B cell (primary cell): Measurements from ENCODE around the gene MVB12A. TPM values are rescaled to one million over a fixed set of nuclear protein-coding genes. Genes with fewer than 3 reads are reported as not detected.

Source experiments
- ATAC-seq: fragments of 200-7000 bp; cut with Tn5 transposase; one replicate; pipeline ENCODE4 v1.10.0; 2021; ENCODE audit warnings: low read depth, mild to moderate bottlenecking, moderate number of reproducible peaks, moderate library complexity
- CTCF ChIA-PET: fragments of 350-600 bp; sonication (Branson Sonifier 250); formaldehyde crosslinking; loops from one replicate; lab custom pipeline; 2021; ENCODE audit warnings: antibody characterized with exemption, inconsistent platforms; lab: Charles Lee
- POLR2A ChIA-PET: fragments of 350-600 bp; sonication (Branson Sonifier 250); formaldehyde crosslinking; loops from one replicate; lab custom pipeline; 2021; ENCODE audit warnings: antibody characterized with exemption; lab: Charles Lee
- DNase-seq: peaks from one replicate; pipeline ENCODE4 v3.0.0; 2013
- H2AFZ ChIP-seq: 2 replicates; pipeline ENCODE4 v1.6.1; 2012; ENCODE audit warnings: mild to moderate bottlenecking, low read depth, low read length; ENCODE audit not compliant: insufficient read depth, poor library complexity, severe bottlenecking
- H3K27ac ChIP-seq, 2 donors: 1 replicate in 1 of 2; 2 replicates in 1 of 2; pipeline ENCODE4 v1.5.1; 2012 to 2013; ENCODE audit warnings: low read length in 2 of 2, mild to moderate bottlenecking in 2 of 2, moderate library complexity in 1 of 2
- H3K27me3 ChIP-seq, 4 experiments: fragments of 200-600 bp in 1 of 4; sonication (generic) in 1 of 4; replicated peaks in 1 of 4; 1 replicate in 2 of 4; 2 replicates in 2 of 4; pipeline versions ENCODE4 v1.6.1 to v1.7.0; 2013 to 2016; ENCODE audit warnings: low read length in 3 of 4, mild to moderate bottlenecking in 2 of 4, mixed read lengths in 1 of 4, moderate library complexity in 1 of 4; ENCODE audit not compliant: insufficient read depth in 4 of 4, control insufficient read depth in 3 of 4; ENCODE audit errors: control extremely low read depth in 1 of 4
- H3K36me3 ChIP-seq, 2 experiments: replicated peaks in 1 of 2; 1 replicate in 1 of 2; 2 replicates in 1 of 2; pipeline versions ENCODE4 v1.6.1 to v1.7.1; 2013; ENCODE audit warnings: low read length in 1 of 2; ENCODE audit not compliant: insufficient read depth in 2 of 2, control insufficient read depth in 1 of 2; ENCODE audit errors: control extremely low read depth in 1 of 2, extremely low read depth in 1 of 2
- H3K4me1 ChIP-seq, 2 donors: fragments of 200-600 bp in 1 of 2; sonication (generic) in 1 of 2; 1 replicate in 1 of 2; 2 replicates in 1 of 2; pipeline versions ENCODE4 v1.5.1 to v1.6.1; 2013 to 2017; ENCODE audit warnings: low read length in 2 of 2; ENCODE audit not compliant: control insufficient read depth in 2 of 2, insufficient read depth in 2 of 2
- H3K4me2 ChIP-seq: replicated peaks from 2 replicates; pipeline ENCODE3; 2012; ENCODE audit warnings: mild to moderate bottlenecking, low read depth, low read length; ENCODE audit not compliant: poor library complexity, severe bottlenecking
- H3K4me3 ChIP-seq, 5 experiments: fragments of 200-600 bp in 1 of 5; sonication (generic) in 1 of 5; 1 replicate in 3 of 5; 2 replicates in 2 of 5; pipeline versions ENCODE4 v1.5.1 to v1.7.0; 2011 to 2016; ENCODE audit warnings: low read length in 4 of 5, mild to moderate bottlenecking in 4 of 5, low read depth in 2 of 5, control low read depth in 1 of 5, moderate library complexity in 1 of 5; ENCODE audit not compliant: insufficient read depth in 1 of 5; ENCODE audit errors: control extremely low read depth in 1 of 5, extremely low read depth in 1 of 5
- H3K79me2 ChIP-seq: fragments of 200-600 bp; sonication (generic); one replicate; pipeline ENCODE4 v1.6.0; 2016; ENCODE audit warnings: low read length; ENCODE audit not compliant: control insufficient read depth, insufficient read depth
- H3K9ac ChIP-seq: fragments of 200-600 bp; sonication (generic); 2 replicates; pipeline ENCODE4 v1.6.1; 2017; ENCODE audit warnings: mild to moderate bottlenecking, low read length, moderate library complexity
- H3K9me3 ChIP-seq, 3 donors: one replicate each; pipeline versions ENCODE4 v1.6.1 to v1.7.1; 2013; ENCODE audit warnings: low read length in 2 of 3; ENCODE audit not compliant: control insufficient read depth in 2 of 3, insufficient read depth in 1 of 3; ENCODE audit errors: control extremely low read depth in 1 of 3
- H4K20me1 ChIP-seq: 2 replicates; pipeline ENCODE4 v1.6.0; 2012; ENCODE audit warnings: mild to moderate bottlenecking, low read length; ENCODE audit not compliant: insufficient read depth, control insufficient read depth, poor library complexity, severe bottlenecking
- H3K27ac Mint-ChIP-seq: one replicate; pipeline ENCODE4 v1.8.0; 2021; ENCODE audit warnings: mixed read lengths
- H3K27me3 Mint-ChIP-seq: one replicate; pipeline ENCODE4 v1.8.0; 2021; ENCODE audit warnings: mixed read lengths
- H3K4me1 Mint-ChIP-seq: one replicate; pipeline ENCODE4 v1.8.0; 2021; ENCODE audit warnings: mixed read lengths
- H3K4me3 Mint-ChIP-seq: one replicate; pipeline ENCODE4 v1.8.0; 2021; ENCODE audit warnings: mixed read lengths
- H3K9me3 Mint-ChIP-seq: one replicate; pipeline ENCODE4 v1.8.0; 2022; ENCODE audit warnings: mixed read lengths; ENCODE audit not compliant: insufficient read depth
- EZH2 ChIP-seq: IDR thresholded peaks from 2 replicates; pipeline ENCODE4 v1.6.1; 2012; ENCODE audit warnings: borderline replicate concordance, low read depth, mild to moderate bottlenecking, moderate library complexity, low read length; ENCODE audit not compliant: insufficient read depth, poor library complexity, severe bottlenecking
- WGBS: methylation state at CpG from one replicate; pipeline ENCODE4 v1.1.5; 2013; ENCODE audit warnings: missing lambda C conversion rate; ENCODE audit not compliant: insufficient coverage; 5-methylcytosine and 5-hydroxymethylcytosine counted together
- intact Hi-C: fragments of 100-400 bp; cut with micrococcal nuclease; formaldehyde crosslinking; loops from one replicate; pipeline ENCODE4 v1.10.0; 2022
- polyA plus RNA-seq: library from polyadenylated mRNA; depleted of rRNA; stranded (reverse); fragments of >200 nt; gene quantifications from 2 replicates; pipeline ENCODE4 v1.2.3, GENCODE V29; 2012
- total RNA-seq, 2 donors: library from RNA; stranded (reverse); fragments of 120-200 nt in 1 of 2; gene quantifications; 1 replicate in 1 of 2; 2 replicates in 1 of 2; pipeline versions ENCODE4 v1.2.3 to v1.2.4, GENCODE V29; 2013 to 2022
- TF ChIP-seq, protein P1 (sequence below): fragments of 200-600 bp; IDR thresholded peaks from one replicate; pipeline ENCODE4 v1.8.0; 2022; ENCODE audit warnings: antibody characterized with exemption, mild to moderate bottlenecking

MVB12A gene
- total and polyA plus RNA-seq, 2 donors (not counting 1 experiment from before 2014, with no cell fraction given) = 31.3 to 33.6 TPM

DNA sequence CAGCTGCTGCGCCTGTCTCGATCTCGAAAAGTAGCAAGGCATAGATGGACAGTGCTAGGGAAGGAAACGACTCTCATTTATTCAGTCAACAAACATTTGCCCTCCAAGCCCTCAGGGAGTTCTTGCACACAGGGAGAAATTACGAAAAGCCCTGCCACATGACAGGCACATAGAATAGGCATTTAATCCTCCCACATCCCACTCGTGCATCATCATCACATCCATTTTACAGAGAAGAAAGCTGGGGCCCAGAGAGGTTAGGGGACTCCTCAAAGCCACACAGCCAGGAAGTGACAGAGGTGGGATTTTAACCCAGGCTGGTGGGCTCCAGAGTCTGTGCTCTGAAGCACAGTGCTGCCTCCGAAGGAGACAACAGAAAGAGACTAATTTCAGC lies 17.0 kb downstream of the MVB12A start:
- H3K4me1 Mint-ChIP-seq = no peaks in the 10 kb centered on the region
- H3K4me3 Mint-ChIP-seq = no peak overlapping the region
- TF ChIP-seq EZH2 = no peak
- TF ChIP-seq, protein P1, sequence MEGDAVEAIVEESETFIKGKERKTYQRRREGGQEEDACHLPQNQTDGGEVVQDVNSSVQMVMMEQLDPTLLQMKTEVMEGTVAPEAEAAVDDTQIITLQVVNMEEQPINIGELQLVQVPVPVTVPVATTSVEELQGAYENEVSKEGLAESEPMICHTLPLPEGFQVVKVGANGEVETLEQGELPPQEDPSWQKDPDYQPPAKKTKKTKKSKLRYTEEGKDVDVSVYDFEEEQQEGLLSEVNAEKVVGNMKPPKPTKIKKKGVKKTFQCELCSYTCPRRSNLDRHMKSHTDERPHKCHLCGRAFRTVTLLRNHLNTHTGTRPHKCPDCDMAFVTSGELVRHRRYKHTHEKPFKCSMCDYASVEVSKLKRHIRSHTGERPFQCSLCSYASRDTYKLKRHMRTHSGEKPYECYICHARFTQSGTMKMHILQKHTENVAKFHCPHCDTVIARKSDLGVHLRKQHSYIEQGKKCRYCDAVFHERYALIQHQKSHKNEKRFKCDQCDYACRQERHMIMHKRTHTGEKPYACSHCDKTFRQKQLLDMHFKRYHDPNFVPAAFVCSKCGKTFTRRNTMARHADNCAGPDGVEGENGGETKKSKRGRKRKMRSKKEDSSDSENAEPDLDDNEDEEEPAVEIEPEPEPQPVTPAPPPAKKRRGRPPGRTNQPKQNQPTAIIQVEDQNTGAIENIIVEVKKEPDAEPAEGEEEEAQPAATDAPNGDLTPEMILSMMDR = no peak
- H3K36me3 ChIP-seq = no peaks in the 10 kb centered on the region
- H3K27ac Mint-ChIP-seq = no peak overlapping the region
- no peak overlapping the region for H3K4me2 ChIP-seq
- no peaks in the 10 kb centered on the region for H3K27me3 Mint-ChIP-seq
- H4K20me1 ChIP-seq = no peaks in the 10 kb centered on the region
- ChIA-PET POLR2A (no interaction called here), CTCF (interaction anchor here (1.0 kb wide), 1 partner anchor 10 kb away, joined by 3 read pairs; no protein-coding TSS in a partner anchor)
- peaks cover 0 to 12% (median 1%) of the 10 kb centered on the region in 3 donors for H3K9me3 ChIP-seq
- H3K4me3 ChIP-seq = no peak overlapping the region
- ATAC-seq = no peak
- peaks cover 2% of the 10 kb centered on the region for H3K9me3 Mint-ChIP-seq
- no peak for DNase-seq
- H3K79me2 ChIP-seq = no peaks in the 10 kb centered on the region
- H3K9ac ChIP-seq = no peak overlapping the region
- H2AFZ ChIP-seq = no peak overlapping the region
- no peaks in the 10 kb centered on the region for H3K27me3 ChIP-seq
- H3K4me1 ChIP-seq = no peaks in the 10 kb centered on the region
- no peak overlapping the region for H3K27ac ChIP-seq
- WGBS = 95% methylated on average over 4 of the region's 7 CpGs
- intact Hi-C loops = no loop called here

- 66% methylated on average over 6 of the region's 8 CpGs for WGBS
- Histone ChIP-seq H3K9ac (no peak overlapping the region), H3K36me3 (no peaks in the 10 kb centered on the region), H3K4me2 (no peak overlapping the region), H3K27ac (no peak overlapping the region), H2AFZ (no peak overlapping the region), H3K4me3 (no peak overlapping the region), H4K20me1 (no peaks in the 10 kb centered on the region), H3K4me1 (no peaks in the 10 kb centered on the region), H3K9me3 (peaks cover 0 to 7% (median 1%) of the 10 kb centered on the region in 3 donors), H3K79me2 (no peaks in the 10 kb centered on the region), H3K27me3 (no peaks in the 10 kb centered on the region)
- ChIA-PET CTCF (interaction anchor here (0.6 to 1.5 kb wide), 11 partner anchors 11 to 1321 kb away, joined by 3 to 6 read pairs (median 3); partner anchors contain the start of gene CCDC124), POLR2A (interaction anchor here (0.6 kb wide), 2 partner anchors 172 to 338 kb away, joined by 3 to 6 read pairs; no protein-coding TSS in a partner anchor)
- intact Hi-C loops = loop anchor here (10.0 kb wide), 1 partner anchor 413 kb away; the partner anchor contains the start of gene RPL18A
- H3K4me3 Mint-ChIP-seq = no peak overlapping the region
- no peaks in the 10 kb centered on the region for H3K4me1 Mint-ChIP-seq
- ATAC-seq (peak; percentile 31), DNase-seq (peak; percentile 48)
- peaks cover 2% of the 10 kb centered on the region for H3K9me3 Mint-ChIP-seq
- H3K27me3 Mint-ChIP-seq = no peaks in the 10 kb centered on the region
- TF ChIP-seq EZH2 = no peak
- TF ChIP-seq, protein P1 = peak; percentile 18
- no peak overlapping the region for H3K27ac Mint-ChIP-seq
Observed at GRCh38 chr19:17441241-17442021, 21.6 kb downstream of the MVB12A start.
